Adrenal gland (tissue), 5 donors: ENCODE data around the gene MBLAC1.

Source experiments
- POLR2A ChIP-seq, 2 donors: fragments of 450-650 bp; IDR thresholded peaks; one replicate each; pipeline ENCODE4 v1.6.1; 2017; ENCODE audit warnings: antibody characterized with exemption in 2 of 2, mild to moderate bottlenecking in 2 of 2, moderate library complexity in 1 of 2
- TF ChIP-seq, protein P1 (sequence below), 6 experiments: fragments of 450-650 bp in 4 of 6; fragments of 200-600 bp in 2 of 6; sonication (generic) in 1 of 6; IDR thresholded peaks; 1 replicate in 5 of 6; 2 replicates in 1 of 6; pipeline versions ENCODE4 v1.5.1 to v1.8.0; 2016 to 2021; ENCODE audit warnings: antibody characterized with exemption in 6 of 6, mild to moderate bottlenecking in 2 of 6, moderate library complexity in 1 of 6
- donor health status: DM: no; HTN: no; CAD: no.

DNA sequence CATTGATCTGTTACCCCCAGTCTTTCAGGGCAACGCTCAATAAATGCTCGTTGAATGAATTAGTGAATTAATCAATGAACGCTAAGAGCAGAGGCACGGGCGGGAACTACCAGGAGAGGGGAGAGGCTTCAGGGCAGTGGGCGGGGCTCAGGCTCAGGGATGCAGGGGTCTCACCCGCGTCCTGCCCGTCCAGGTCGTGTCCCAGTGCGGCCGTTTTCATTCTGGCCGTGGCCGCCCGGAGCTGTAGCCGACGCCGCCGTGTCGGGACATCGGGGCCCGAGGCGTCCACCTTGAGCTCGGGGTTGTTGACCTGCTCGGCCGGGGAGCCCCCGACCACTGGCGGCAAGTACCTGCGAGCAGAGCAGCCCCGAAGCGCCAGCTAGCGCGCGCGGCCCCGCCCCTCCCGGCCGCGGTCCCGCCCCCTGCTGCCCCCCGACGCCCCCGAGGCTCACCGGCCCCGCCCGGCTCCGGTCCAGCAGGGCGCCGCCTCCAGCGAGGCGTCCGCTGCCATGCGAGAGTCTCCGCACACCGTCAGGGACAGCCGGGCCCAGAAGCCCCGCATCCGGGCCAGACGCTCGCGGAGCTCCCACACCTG is 44.4 kb downstream of the MBLAC1 start:
- TF ChIP-seq, protein P1, sequence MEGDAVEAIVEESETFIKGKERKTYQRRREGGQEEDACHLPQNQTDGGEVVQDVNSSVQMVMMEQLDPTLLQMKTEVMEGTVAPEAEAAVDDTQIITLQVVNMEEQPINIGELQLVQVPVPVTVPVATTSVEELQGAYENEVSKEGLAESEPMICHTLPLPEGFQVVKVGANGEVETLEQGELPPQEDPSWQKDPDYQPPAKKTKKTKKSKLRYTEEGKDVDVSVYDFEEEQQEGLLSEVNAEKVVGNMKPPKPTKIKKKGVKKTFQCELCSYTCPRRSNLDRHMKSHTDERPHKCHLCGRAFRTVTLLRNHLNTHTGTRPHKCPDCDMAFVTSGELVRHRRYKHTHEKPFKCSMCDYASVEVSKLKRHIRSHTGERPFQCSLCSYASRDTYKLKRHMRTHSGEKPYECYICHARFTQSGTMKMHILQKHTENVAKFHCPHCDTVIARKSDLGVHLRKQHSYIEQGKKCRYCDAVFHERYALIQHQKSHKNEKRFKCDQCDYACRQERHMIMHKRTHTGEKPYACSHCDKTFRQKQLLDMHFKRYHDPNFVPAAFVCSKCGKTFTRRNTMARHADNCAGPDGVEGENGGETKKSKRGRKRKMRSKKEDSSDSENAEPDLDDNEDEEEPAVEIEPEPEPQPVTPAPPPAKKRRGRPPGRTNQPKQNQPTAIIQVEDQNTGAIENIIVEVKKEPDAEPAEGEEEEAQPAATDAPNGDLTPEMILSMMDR (IDR thresholded peaks at IDR 0.05), result no peak
- TF ChIP-seq POLR2A (IDR thresholded peaks at IDR 0.05), result no peak
